ENCODE data around the gene FBXO8.
"Not testable (repeated sequence)": the region's sequence is repeated elsewhere in the genome, so short reads cannot be mapped to it uniquely, and the experiment has no call there.

Gene FBXO8

DNA sequence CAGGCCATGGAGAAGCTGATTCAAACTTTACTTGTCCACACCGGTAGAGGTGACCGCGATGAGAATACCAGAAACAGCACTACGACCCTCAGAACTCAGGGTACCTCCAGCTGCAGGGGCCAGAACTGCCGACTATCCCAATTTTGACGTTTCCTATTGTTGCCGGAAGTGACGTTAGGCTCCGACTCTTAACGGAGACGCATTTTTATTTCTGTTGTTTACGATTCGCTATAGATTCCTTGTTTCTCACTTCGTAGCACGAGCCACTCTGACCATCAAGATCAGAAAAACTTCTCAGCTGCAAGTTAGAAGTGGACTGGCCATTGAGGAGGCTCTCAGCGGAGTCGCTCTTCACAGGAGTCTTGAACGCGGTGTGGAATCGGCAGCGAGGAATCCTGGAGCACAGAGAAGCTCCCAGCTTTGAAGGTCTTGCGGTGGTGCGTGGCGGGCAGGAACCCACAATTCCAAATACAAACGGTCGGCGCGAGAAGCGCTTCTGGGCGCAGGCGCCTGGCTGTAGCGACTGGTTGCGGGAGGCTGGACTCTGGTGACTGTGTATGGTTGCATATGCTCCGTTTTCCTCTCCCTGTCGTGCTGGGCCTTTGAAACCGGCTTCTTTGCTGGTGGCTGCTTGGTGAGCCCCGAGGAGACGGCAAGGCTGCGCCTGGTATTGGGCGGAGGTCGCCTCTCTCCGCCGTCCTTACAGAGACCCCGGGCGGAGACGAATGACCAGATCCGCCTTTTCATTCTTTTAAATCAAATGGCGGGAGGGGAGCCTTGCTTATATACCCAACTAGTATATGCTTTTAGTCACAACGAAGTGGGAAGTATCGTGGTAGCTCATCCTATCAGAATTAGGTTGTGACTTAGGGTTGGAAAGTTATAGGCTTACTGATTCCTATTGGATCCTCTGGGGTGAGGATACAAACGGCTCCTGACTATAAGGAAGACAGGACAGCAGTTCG lies at the start of gene FBXO8, which contains the start of gene CEP44:
Gene FBXO8 (minus strand): TSS at position 161 of the 965 bp plus-strand sequence. CDS start 20,575 bp downstream, outside the sequence.
Gene CEP44 (plus strand): TSS at position 405 of the 965 bp plus-strand sequence. CDS start 15,211 bp downstream, outside the sequence.
- peak; percentile 77 for DNase-seq

GRCh38 chr4:174332741-174333493 lies 49.5 kb upstream of the FBXO8 start:
- DNase-seq: no peak

GRCh38 chr4:174324725-174325124 lies 41.3 kb upstream of the FBXO8 start:
- DNase-seq: no peak

- no peak for DNase-seq
These were observed 40.8 kb upstream of the FBXO8 start for GRCh38 chr4:174324236-174324635.

DNA sequence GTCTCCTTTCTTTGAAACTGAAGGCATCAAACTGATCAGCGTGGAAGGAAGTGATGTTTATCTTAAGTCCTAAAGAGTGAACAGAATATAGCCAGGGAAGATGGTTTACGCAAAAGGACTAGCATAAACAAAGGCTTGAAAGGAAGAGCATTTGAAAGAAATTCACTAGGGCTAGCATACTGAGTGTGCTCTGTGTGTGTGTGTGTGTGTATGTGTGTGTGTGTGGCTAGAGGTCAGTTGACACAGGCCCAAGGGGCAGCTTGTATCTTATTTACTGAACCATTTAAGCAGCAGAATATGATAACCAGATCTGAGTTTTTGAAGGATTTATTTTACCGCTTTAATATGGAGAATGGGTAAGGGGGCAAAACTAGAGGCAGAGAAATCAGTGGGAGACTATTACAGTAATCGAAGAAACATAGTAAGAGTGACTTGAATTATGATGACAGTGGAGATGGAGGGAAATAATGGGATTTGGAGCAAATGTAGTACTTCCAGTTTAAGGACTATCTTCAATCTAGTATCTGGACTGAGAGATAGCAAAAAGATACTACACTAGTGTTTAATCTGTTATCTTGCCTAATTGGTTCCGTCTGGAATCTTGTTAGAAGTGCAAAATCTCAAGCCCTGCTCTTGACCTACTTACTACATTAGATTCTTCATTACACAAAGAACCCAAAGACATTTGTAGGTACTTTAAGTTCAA lies 37.2 kb upstream of the FBXO8 start:
- DNase-seq: no peak

DNA sequence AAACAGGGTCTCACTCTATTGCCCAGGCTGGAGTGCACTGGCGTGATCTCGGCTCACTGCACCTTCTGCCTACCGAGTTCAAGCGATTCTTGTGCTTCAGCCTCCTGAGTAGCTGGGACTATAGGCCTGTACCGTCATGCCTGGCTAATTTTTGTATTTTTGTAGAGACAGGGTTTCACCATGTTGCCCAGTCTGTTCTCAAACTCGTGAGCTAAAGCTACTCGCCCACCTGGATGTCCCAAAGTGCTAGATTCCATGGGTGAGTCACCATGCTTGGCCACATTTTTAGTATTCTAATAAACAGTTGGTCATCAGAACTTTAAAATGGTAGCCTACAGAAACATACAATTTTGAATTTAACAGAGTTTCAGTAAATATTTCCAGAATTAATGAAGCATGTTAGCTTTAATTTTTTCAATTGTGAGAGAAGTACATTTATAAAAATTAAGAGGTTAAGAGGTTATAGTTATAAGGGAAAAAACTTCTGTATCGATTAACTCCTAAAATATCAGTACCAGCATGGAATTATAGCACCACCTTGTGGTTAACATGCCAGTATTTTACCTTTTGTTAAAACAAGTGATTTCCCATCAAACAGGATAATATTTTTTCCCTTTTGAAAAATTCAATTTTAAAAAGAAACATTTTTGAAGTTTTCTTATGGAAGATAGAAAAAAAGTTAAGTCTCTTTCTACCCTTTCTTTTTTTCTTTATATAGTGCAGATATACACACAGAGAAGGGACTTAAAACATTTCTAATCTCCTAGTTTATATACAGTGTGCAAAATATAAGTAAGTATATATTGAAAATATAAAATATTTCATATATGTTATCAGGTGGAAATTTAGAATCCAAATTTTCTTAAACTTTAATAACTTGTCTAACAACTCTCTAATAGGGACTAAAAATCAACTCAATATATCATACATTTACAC lies 35.6 kb upstream of the FBXO8 start:
- peak; percentile 49 for DNase-seq

DNA sequence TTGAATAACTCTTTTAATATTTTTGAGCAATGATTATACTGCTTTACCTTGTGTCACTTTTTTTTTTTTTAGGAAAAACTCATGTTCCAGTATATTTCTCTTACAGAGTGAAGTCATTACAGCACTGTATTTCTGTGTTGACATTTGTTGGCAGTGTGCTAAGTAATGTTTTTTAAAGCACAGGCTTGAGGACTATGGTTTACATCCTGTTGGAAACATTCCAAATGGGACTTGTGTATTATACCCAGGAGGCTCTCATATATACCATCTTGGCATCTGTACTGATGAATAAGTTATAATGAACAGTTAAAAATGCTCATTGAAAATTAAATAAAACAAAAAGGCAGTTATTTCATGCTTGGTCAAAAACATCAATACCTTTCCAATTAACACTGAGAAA lies 34.1 kb upstream of the FBXO8 start:
- peak; percentile 74 for DNase-seq

DNA sequence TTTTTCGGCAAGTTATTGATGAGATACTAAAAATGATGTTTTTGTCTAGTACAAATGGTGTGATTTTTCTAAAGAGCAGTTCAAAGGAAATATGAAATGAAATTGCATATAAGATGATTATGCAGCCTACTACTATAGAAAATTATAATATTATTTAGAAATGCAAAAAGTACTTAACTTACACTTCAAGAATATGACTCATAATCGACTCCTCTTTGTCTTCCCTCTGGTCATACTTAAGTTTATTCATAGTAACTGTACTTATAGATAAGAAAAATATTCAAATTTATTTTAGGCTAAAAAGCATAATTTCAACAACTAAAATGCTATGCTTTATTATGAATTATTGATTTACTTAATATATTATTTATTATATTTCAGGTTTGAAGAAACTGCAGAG lies 33.5 kb upstream of the FBXO8 start:
- DNase-seq: no peak

DNA sequence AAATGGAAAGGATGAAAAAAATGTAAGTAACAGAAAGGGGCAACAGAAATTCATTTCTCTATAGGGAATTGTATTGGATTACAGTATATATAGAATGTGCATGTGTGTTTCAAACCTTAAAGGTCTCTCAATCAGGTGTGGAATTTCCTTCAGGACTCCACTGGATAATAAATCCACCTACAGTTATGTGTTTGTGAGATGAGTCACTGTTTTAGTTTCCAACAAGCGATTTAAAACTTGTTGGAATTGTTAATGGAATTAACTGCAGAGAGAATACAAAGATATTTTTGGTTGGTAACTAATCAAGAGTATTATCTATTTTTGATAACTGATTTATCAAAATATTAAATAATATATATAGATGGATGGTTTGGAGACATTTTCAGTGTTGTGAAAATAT lies 33.1 kb upstream of the FBXO8 start:
- no peak for DNase-seq

- peak; percentile 50 for DNase-seq
These were observed 31.3 kb upstream of the FBXO8 start for GRCh38 chr4:174314770-174315169.

- no peak for DNase-seq
These were observed 30.8 kb upstream of the FBXO8 start for GRCh38 chr4:174314274-174314673.

GRCh38 chr4:174312993-174313392 lies 29.5 kb upstream of the FBXO8 start:
- no peak for DNase-seq

GRCh38 chr4:174307694-174308093 lies 24.2 kb upstream of the FBXO8 start:
- DNase-seq: no peak

GRCh38 chr4:174305961-174306360 lies 22.5 kb upstream of the FBXO8 start:
- peak; percentile 37 for DNase-seq

- no peak for DNase-seq
These were observed 21.2 kb upstream of the FBXO8 start for GRCh38 chr4:174304664-174305063.

DNA sequence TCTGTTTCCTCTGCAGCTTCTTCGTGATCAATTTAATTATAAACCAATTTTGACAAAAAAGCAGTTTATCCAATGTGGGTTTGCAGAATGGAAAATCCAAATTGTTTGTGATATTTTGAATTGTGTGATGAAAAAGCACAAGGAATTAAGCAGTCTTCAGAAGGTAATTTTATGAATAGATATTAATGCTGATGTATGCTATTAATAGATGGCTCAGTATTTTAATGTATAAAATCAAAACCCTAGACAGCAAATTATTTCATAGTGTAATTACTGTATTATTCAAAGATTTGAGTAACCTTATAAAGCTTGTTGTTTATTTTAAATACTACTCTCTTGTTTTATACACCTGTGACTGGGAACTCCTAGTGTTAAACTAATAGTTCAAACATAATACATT lies 20.2 kb upstream of the FBXO8 start:
- DNase-seq: no peak

- not testable (repeated sequence) for DNase-seq
These were observed 11.7 kb upstream of the FBXO8 start for GRCh38 chr4:174295142-174295541.

- not testable (repeated sequence) for DNase-seq
These were observed 11.2 kb upstream of the FBXO8 start for GRCh38 chr4:174294641-174295040.

GRCh38 chr4:174292473-174292872 lies 9.0 kb upstream of the FBXO8 start:
- DNase-seq: no peak

DNA sequence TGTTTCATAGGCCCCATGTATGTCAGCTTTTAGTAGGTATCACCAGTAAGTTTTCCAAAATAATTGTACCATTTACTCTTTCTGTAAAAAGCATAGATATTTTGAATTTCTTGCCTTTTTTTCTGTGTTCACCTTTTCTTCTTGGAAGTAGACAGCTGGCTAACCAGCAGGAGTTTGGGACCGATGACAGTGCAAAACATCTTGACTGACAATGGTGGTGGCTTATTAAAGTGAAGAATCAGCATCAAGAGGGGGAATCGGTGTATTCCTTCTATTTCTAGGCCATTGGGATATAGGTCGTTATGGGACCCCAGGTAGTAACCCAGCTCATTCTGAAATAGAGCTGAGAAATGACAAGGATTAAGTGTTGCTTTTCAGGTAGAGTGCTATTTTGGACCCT lies 3.4 kb upstream of the FBXO8 start:
- no peak for DNase-seq

DNA sequence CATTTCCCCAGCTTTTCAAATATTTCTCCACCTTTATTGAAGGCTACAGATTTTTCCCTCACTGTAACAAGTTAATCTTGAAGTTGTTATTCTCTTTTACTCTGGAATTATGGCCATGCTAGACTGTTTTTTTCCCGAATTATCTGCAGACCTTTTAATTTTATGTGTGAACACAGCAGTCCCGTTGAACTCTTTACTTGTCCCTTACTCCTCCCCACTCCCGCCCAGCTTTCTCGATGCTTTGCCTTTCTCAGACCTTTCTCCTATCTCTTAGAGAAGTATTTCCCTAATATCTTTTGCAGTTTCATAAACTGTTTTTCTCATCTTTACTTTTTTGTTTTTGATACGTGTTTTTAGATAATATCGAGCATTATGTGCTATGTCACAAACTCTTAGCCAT lies 1.0 kb upstream of the FBXO8 start:
- peak; percentile 45 for DNase-seq
